Ishikawa (cell line): ENCODE measurements around the gene COP1.

Source experiments
- CEBPB ChIP-seq: IDR thresholded peaks from 2 replicates; pipeline ENCODE4 v1.6.1; 2012
- CREB1 ChIP-seq: IDR thresholded peaks from 2 replicates; pipeline ENCODE4 v1.6.1; 2012; ENCODE audit warnings: low read depth
- EGR1 ChIP-seq: IDR thresholded peaks from 2 replicates; pipeline ENCODE4 v1.6.1; 2012
- EP300 ChIP-seq: IDR thresholded peaks from 2 replicates; pipeline ENCODE4 v1.6.1; 2012; ENCODE audit warnings: borderline replicate concordance
- FOXM1 ChIP-seq: IDR thresholded peaks from 2 replicates; pipeline ENCODE4 v1.6.1; 2012; ENCODE audit warnings: low read depth, borderline replicate concordance
- RAD21 ChIP-seq: IDR thresholded peaks from 2 replicates; pipeline ENCODE4 v1.6.1; 2012; ENCODE audit warnings: low read depth
- REST ChIP-seq: IDR thresholded peaks from 2 replicates; pipeline ENCODE4 v1.6.1; 2012; ENCODE audit warnings: low read depth, mild to moderate bottlenecking
- TAF1 ChIP-seq: IDR thresholded peaks from 2 replicates; pipeline ENCODE4 v1.6.1; 2012; ENCODE audit warnings: low read depth, mild to moderate bottlenecking
- USF1 ChIP-seq: IDR thresholded peaks from 2 replicates; pipeline ENCODE4 v1.6.1; 2012
- TF ChIP-seq, protein P1 (sequence below): IDR thresholded peaks from 2 replicates; pipeline ENCODE4 v1.6.1; 2012

DNA sequence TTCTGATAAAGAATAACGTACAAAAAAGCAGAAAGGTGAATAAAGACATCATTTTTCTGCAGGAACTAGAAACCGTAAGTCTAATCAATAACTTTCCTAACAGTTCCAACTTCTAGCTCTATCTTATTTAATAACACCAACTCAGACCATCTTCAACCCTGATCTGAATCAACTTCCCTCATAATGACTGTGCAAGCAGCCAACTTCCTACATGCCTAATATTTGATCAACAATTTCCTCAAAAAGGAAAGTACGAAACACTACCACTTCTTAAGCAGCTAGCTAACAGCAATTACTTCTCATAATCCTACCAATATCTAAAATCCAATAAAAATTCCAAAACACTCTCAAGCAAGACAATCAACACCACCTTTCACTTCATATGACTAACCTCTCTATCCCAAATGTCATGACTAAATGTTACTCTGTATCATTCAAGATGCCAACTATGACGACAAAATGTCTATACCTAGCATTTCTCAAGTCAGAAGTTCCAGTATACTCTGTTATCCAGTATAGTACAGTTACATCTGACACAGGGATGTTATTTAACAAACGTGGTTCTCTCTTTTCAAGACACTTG lies 1.7 kb downstream of the COP1 start:
- TF ChIP-seq CEBPB, result no peak
- no peak for TF ChIP-seq EP300
- no peak for TF ChIP-seq USF1
- TF ChIP-seq TAF1, result no peak
- no peak for TF ChIP-seq RAD21
- no peak for TF ChIP-seq FOXM1
- no peak for TF ChIP-seq CREB1
- no peak for TF ChIP-seq REST
- TF ChIP-seq EGR1, result no peak
- TF ChIP-seq, protein P1, sequence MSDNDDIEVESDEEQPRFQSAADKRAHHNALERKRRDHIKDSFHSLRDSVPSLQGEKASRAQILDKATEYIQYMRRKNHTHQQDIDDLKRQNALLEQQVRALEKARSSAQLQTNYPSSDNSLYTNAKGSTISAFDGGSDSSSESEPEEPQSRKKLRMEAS, result no peak
